ENCODE measurements around the gene SEC16B.

GRCh38 chr1:177914603-177915002 lies 55.3 kb downstream of the SEC16B start:
- TF ChIP-seq, protein P1, sequence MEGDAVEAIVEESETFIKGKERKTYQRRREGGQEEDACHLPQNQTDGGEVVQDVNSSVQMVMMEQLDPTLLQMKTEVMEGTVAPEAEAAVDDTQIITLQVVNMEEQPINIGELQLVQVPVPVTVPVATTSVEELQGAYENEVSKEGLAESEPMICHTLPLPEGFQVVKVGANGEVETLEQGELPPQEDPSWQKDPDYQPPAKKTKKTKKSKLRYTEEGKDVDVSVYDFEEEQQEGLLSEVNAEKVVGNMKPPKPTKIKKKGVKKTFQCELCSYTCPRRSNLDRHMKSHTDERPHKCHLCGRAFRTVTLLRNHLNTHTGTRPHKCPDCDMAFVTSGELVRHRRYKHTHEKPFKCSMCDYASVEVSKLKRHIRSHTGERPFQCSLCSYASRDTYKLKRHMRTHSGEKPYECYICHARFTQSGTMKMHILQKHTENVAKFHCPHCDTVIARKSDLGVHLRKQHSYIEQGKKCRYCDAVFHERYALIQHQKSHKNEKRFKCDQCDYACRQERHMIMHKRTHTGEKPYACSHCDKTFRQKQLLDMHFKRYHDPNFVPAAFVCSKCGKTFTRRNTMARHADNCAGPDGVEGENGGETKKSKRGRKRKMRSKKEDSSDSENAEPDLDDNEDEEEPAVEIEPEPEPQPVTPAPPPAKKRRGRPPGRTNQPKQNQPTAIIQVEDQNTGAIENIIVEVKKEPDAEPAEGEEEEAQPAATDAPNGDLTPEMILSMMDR (IDR thresholded peaks at IDR 0.05) = no peak
- no peak for TF ChIP-seq ZFX (IDR thresholded peaks at IDR 0.05; ENCODE audit: borderline replicate concordance)
